Adrenal gland (tissue), 5 donors: Measurements from ENCODE around the gene LHFPL2.

ENCODE experiments used
- CTCF ChIP-seq, 6 experiments: fragments of 450-650 bp in 4 of 6; fragments of 200-600 bp in 2 of 6; sonication (generic) in 1 of 6; IDR thresholded peaks; 1 replicate in 5 of 6; 2 replicates in 1 of 6; pipeline versions ENCODE4 v1.5.1 to v1.8.0; 2016 to 2021; ENCODE audit warnings: antibody characterized with exemption in 6 of 6, mild to moderate bottlenecking in 2 of 6, moderate library complexity in 1 of 6
- POLR2A ChIP-seq, 2 donors: fragments of 450-650 bp; IDR thresholded peaks; one replicate each; pipeline ENCODE4 v1.6.1; 2017; ENCODE audit warnings: antibody characterized with exemption in 2 of 2, mild to moderate bottlenecking in 2 of 2, moderate library complexity in 1 of 2
- donor health status: DM: no; HTN: no; CAD: no.

DNA sequence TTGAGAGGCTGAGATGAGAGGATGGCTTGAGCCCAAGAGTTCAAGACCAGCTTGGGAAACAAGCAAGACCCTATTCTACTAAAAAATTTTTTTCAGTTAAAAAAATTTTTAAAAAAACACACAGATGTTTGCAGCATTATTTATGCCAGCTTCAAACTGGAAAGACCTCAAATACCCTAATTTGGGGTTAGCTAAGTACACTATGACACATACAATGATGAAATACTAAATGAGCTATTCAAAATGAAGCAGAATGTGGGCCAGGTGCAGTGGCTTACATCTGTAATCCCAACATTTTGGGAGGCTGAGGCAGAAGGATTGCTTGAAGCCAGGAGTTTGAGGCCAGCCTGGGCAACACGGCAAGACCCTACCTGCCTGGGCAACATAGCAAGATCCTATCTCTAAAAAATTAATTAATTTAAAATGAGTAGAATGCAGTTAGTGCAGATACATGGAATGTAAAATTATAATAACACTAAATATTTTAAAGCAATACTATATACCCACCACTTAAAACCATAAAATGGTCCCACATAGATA, 44.9 kb downstream of the LHFPL2 start:
- TF ChIP-seq POLR2A (IDR thresholded peaks at IDR 0.05) (no peak), CTCF (IDR thresholded peaks at IDR 0.05) (no peak)
